HepG2 (cell line): Measurements from ENCODE around the gene TRIM54. TPM values are rescaled to one million over a fixed set of nuclear protein-coding genes. Genes with fewer than 3 reads are reported as not detected.
A peak's percentile ranks its signal among the peaks of the same experiment; 100 is the strongest.

ENCODE experiments used
- BRCA1 ChIP-seq: sonication (generic); formaldehyde crosslinking; IDR thresholded peaks from 2 replicates; pipeline ENCODE4 v1.4.0; 2020; ENCODE audit warnings: missing genetic modification reagents
- EHMT2 ChIP-seq: fragments of 200-600 bp; sonication (generic); IDR thresholded peaks from 2 replicates; pipeline ENCODE4 v1.7.0; 2017; ENCODE audit warnings: antibody characterized with exemption, low read depth, low read length, borderline replicate concordance
- FOXP1 ChIP-seq, 2 experiments: fragments of 450-650 bp in 1 of 2; IDR thresholded peaks; 2 replicates each; pipeline ENCODE4 v1.6.1; 2017 to 2018; ENCODE audit warnings: antibody characterized with exemption in 1 of 2
- HMGXB4 ChIP-seq, 2 experiments: sonication (generic) in 1 of 2; formaldehyde crosslinking in 1 of 2; IDR thresholded peaks; 2 replicates each; pipeline versions ENCODE4 v1.4.0 to v1.6.1; 2018 to 2020; ENCODE audit warnings: missing genetic modification reagents in 2 of 2, borderline replicate concordance in 1 of 2, low read depth in 1 of 2, mild to moderate bottlenecking in 1 of 2, missing biosample characterization in 1 of 2
- NKX3-1 ChIP-seq: sonication (generic); formaldehyde crosslinking; IDR thresholded peaks from 2 replicates; pipeline ENCODE4 v1.5.0; 2020; ENCODE audit warnings: missing genetic modification reagents
- SNAPC4 ChIP-seq: sonication (generic); formaldehyde crosslinking; IDR thresholded peaks from 2 replicates; pipeline ENCODE4 v1.4.0; 2020; ENCODE audit warnings: mild to moderate bottlenecking, missing genetic modification reagents
- XRCC5 ChIP-seq: fragments of 200-400 bp; formaldehyde crosslinking; optimal IDR thresholded peaks from 2 replicates; pipeline ENCODE3; 2017; ENCODE audit warnings: mild to moderate bottlenecking, low read length
- ZBTB3 ChIP-seq: sonication (generic); formaldehyde crosslinking; IDR thresholded peaks from 2 replicates; pipeline ENCODE4 v1.4.0; 2020; ENCODE audit warnings: low read depth, mild to moderate bottlenecking, moderate library complexity, missing genetic modification reagents, borderline replicate concordance
- ZFP91 ChIP-seq: sonication (generic); formaldehyde crosslinking; IDR thresholded peaks from 2 replicates; pipeline ENCODE4 v1.9.0; 2022; ENCODE audit warnings: missing genetic modification reagents, mild to moderate bottlenecking, borderline replicate concordance
- ZNF576 ChIP-seq: sonication (generic); formaldehyde crosslinking; IDR thresholded peaks from 2 replicates; pipeline ENCODE4 v1.4.0; 2020; ENCODE audit warnings: mild to moderate bottlenecking, missing genetic modification reagents
- ZNF646 ChIP-seq: sonication (generic); formaldehyde crosslinking; IDR thresholded peaks from 2 replicates; pipeline ENCODE4 v1.9.0; 2021; ENCODE audit warnings: mild to moderate bottlenecking, missing genetic modification reagents
- ZNF7 ChIP-seq: IDR thresholded peaks from 2 replicates; pipeline ENCODE4 v1.6.1; 2016; ENCODE audit warnings: missing biosample characterization, missing genetic modification reagents
- ZNF749 ChIP-seq: sonication (generic); formaldehyde crosslinking; IDR thresholded peaks from 2 replicates; pipeline ENCODE4 v1.8.0; 2022; ENCODE audit warnings: mild to moderate bottlenecking, missing genetic modification reagents, moderate library complexity, borderline replicate concordance
- polyA plus RNA-seq, 8 experiments: library from polyadenylated mRNA; depleted of rRNA in 3 of 8; stranded (reverse) in 7 of 8; unstranded in 1 of 8; fragments of >200 nt; fragmentation: Illumina TruSeq in 4 of 8; extraction: Trizol in 4 of 8; gene quantifications; 2 replicates each; pipeline versions ENCODE4 v1.2.1 to v1.2.3, GENCODE V29; 2011 to 2016; ENCODE audit warnings: low read depth in 4 of 8, missing spikeins in 1 of 8, mixed read lengths in 1 of 8; ENCODE audit not compliant: insufficient read depth in 1 of 8
- total RNA-seq, 5 experiments: library from RNA; depleted of rRNA; stranded (reverse); fragments of >200 nt; fragmentation: Illumina TruSeq; extraction: Trizol; gene quantifications; 2 replicates each; pipeline ENCODE4 v1.2.3, GENCODE V29; 2016; ENCODE audit warnings: low read depth in 1 of 5

The TRIM54 gene
- total and polyA plus RNA-seq, 2 of the 13 experiments (the other 11 are each of a cell fraction or from before 2014, with no cell fraction given): 0.07 to 0.13 TPM

GRCh38 chr2:27264253-27264752, 17.9 kb upstream of the TRIM54 start (continued):
- no peak for TF ChIP-seq HMGXB4 (CRISPR knock-in tag; IDR thresholded peaks at IDR 0.05; ENCODE audit: borderline replicate concordance in 1 of 2, low read depth in 1 of 2)
- TF ChIP-seq EHMT2: no peak
- TF ChIP-seq FOXP1 (IDR thresholded peaks at IDR 0.05): no peak
- no peak for TF ChIP-seq FOXP1 (CRISPR knock-in tag; IDR thresholded peaks at IDR 0.05)
- TF ChIP-seq ZNF7: no peak
- no peak for TF ChIP-seq NKX3-1
- no peak for TF ChIP-seq ZBTB3
- TF ChIP-seq SNAPC4 (CRISPR knock-in tag): no peak
- TF ChIP-seq BRCA1: no peak
- peak; percentile 9; the same call in 1 of the 2 replicates for TF ChIP-seq ZNF749 (CRISPR knock-in tag)
- TF ChIP-seq ZNF646: no peak
- no peak for TF ChIP-seq XRCC5
- no peak for TF ChIP-seq ZFP91 (CRISPR knock-in tag)
- TF ChIP-seq ZNF576 (CRISPR knock-in tag): 0 out of 2 replicates have a peak, but pooled peaks have one; percentile 65
